SK-N-SH treated with all-trans-retinoic acid at 6 μM for 48 hours (cell line): ENCODE results near the gene ZBTB7C.

Experiments
- ARNTL ChIP-seq: fragments of 450-650 bp; formaldehyde crosslinking; IDR thresholded peaks from 2 replicates; pipeline ENCODE4 v1.5.0; 2020; ENCODE audit warnings: low read depth, mild to moderate bottlenecking, moderate library complexity, borderline replicate concordance
- OSR1 ChIP-seq: fragments of 250-450 bp; sonication (Bioruptor Pico); IDR thresholded peaks from 2 replicates; pipeline ENCODE4 v1.8.0; 2022; ENCODE audit warnings: moderate library complexity, mild to moderate bottlenecking, inconsistent platforms
- ZFP30 ChIP-seq: fragments of 450-650 bp; formaldehyde crosslinking; IDR thresholded peaks from 2 replicates; pipeline ENCODE4 v1.5.0; 2022; ENCODE audit warnings: mild to moderate bottlenecking, moderate library complexity
- TF ChIP-seq, protein P1 (sequence below): fragments of 250-450 bp; sonication (Bioruptor Pico); IDR thresholded peaks from 2 replicates; pipeline ENCODE4 v1.8.0; 2020; ENCODE audit warnings: mild to moderate bottlenecking, moderate library complexity, borderline replicate concordance
- TF ChIP-seq, protein P2 (sequence below): fragments of 250-450 bp; sonication (Bioruptor Pico); IDR thresholded peaks from 2 replicates; pipeline ENCODE4 v1.5.1; 2020; ENCODE audit warnings: low read depth, mild to moderate bottlenecking, moderate library complexity

DNA sequence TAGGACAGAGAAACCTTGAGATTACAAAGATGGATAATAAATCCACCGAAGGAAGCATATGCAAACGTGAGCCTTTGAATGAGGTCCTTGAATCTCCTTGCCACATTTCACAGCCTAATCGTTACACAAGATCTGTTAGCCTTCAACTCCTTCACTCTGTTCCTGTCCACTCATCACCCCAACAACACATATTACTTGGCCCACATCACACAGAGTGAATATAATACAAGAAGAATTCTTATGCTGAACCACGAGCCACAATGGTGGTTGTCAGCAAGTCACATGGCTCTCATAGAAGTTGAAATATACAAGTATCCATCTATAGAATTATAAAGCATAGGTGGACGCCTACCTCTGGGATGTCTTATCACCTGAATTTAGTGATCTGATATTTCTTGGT, 12.6 kb downstream of the ZBTB7C start:
- no peak for TF ChIP-seq ARNTL (CRISPR knock-in tag)
- TF ChIP-seq, protein P1, sequence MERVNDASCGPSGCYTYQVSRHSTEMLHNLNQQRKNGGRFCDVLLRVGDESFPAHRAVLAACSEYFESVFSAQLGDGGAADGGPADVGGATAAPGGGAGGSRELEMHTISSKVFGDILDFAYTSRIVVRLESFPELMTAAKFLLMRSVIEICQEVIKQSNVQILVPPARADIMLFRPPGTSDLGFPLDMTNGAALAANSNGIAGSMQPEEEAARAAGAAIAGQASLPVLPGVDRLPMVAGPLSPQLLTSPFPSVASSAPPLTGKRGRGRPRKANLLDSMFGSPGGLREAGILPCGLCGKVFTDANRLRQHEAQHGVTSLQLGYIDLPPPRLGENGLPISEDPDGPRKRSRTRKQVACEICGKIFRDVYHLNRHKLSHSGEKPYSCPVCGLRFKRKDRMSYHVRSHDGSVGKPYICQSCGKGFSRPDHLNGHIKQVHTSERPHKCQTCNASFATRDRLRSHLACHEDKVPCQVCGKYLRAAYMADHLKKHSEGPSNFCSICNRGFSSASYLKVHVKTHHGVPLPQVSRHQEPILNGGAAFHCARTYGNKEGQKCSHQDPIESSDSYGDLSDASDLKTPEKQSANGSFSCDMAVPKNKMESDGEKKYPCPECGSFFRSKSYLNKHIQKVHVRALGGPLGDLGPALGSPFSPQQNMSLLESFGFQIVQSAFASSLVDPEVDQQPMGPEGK (CRISPR knock-in tag): no peak
- TF ChIP-seq, protein P2, sequence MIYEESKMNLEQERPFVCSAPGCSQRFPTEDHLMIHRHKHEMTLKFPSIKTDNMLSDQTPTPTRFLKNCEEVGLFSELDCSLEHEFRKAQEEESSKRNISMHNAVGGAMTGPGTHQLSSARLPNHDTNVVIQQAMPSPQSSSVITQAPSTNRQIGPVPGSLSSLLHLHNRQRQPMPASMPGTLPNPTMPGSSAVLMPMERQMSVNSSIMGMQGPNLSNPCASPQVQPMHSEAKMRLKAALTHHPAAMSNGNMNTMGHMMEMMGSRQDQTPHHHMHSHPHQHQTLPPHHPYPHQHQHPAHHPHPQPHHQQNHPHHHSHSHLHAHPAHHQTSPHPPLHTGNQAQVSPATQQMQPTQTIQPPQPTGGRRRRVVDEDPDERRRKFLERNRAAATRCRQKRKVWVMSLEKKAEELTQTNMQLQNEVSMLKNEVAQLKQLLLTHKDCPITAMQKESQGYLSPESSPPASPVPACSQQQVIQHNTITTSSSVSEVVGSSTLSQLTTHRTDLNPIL (CRISPR knock-in tag): no peak
- no peak for TF ChIP-seq ZFP30 (CRISPR knock-in tag)
- TF ChIP-seq OSR1 (CRISPR knock-in tag): no peak
